Measurements from ENCODE around the gene IPO4.
A peak's percentile ranks its signal among the peaks of the same experiment; 100 is the strongest.
"Not testable (repeated sequence)": the region's sequence is repeated elsewhere in the genome, so short reads cannot be mapped to it uniquely, and the experiment has no call there.

Gene IPO4

GRCh38 chr14:24188251-24189058 is at the start of gene IPO4:
Gene IPO4, minus strand, starts transcription at chr14:24188816. Its CDS starts 29 bp downstream, at chr14:24188787.
- DNase-seq, result peak; percentile 97

- DNase-seq, result no peak
Observed at GRCh38 chr14:24238123-24238522, 49.5 kb upstream of the IPO4 start.

- no peak for DNase-seq
Observed at GRCh38 chr14:24237463-24237955, 48.9 kb upstream of the IPO4 start.

- DNase-seq, result no peak
Observed at GRCh38 chr14:24236689-24237462, 48.3 kb upstream of the IPO4 start.

- no peak for DNase-seq
Observed at GRCh38 chr14:24235804-24236688, 47.4 kb upstream of the IPO4 start.

- DNase-seq, result no peak
Observed at GRCh38 chr14:24234095-24235005, 45.7 kb upstream of the IPO4 start.

GRCh38 chr14:24233538-24233866 is 44.9 kb upstream of the IPO4 start:
- no peak for DNase-seq

GRCh38 chr14:24232645-24233537 is 44.3 kb upstream of the IPO4 start, which contains the start of gene GMPR2:
Gene GMPR2, plus strand, starts transcription at chr14:24232929. Its CDS starts 325 bp downstream, at chr14:24233254.
- peak; percentile 23 for DNase-seq

GRCh38 chr14:24232121-24232644 is 43.6 kb upstream of the IPO4 start, which contains the start of gene NEDD8:
Gene NEDD8, minus strand, starts transcription at chr14:24232367. Its CDS starts 100 bp downstream, at chr14:24232267.
- peak; percentile 90 for DNase-seq

GRCh38 chr14:24231263-24232120 is 42.9 kb upstream of the IPO4 start:
- DNase-seq, result peak; percentile 12

- no peak for DNase-seq
Observed at GRCh38 chr14:24228902-24229301, 40.3 kb upstream of the IPO4 start.

GRCh38 chr14:24226473-24226872 is 37.9 kb upstream of the IPO4 start:
- DNase-seq, result no peak

- no peak for DNase-seq
Observed at GRCh38 chr14:24224618-24225071, 36.0 kb upstream of the IPO4 start.

GRCh38 chr14:24222987-24223386 is 34.4 kb upstream of the IPO4 start:
- DNase-seq, result not testable (repeated sequence)

GRCh38 chr14:24219521-24219920 is 30.9 kb upstream of the IPO4 start:
- no peak for DNase-seq

GRCh38 chr14:24219080-24219479 is 30.5 kb upstream of the IPO4 start:
- no peak for DNase-seq

GRCh38 chr14:24216876-24217275 is 28.3 kb upstream of the IPO4 start:
- DNase-seq, result not testable (repeated sequence)

GRCh38 chr14:24216345-24216699 is 27.7 kb upstream of the IPO4 start:
- DNase-seq, result no peak
